SK-N-MC (cell line): ENCODE measurements around the gene ELN.

Experiments
- EZH2 ChIP-seq: fragments of 200-600 bp; sonication (generic); IDR thresholded peaks from one replicate; pipeline ENCODE4 v1.6.1; 2017; ENCODE audit warnings: antibody characterized with exemption
- FOXP2 ChIP-seq: optimal IDR thresholded peaks from 2 replicates; pipeline ENCODE3; 2011; ENCODE audit warnings: mild to moderate bottlenecking, moderate library complexity; ENCODE audit not compliant: insufficient read depth; ENCODE audit errors: extremely low read length, control extremely low read depth
- POLR2AphosphoS5 ChIP-seq: IDR thresholded peaks from 2 replicates; pipeline ENCODE4 v1.6.1; 2012; ENCODE audit warnings: mild to moderate bottlenecking, low read depth, low read length, borderline replicate concordance

- TF ChIP-seq EZH2 (no peak), POLR2AphosphoS5 (no peak), FOXP2 (no peak)
Observed at GRCh38 chr7:74006032-74006431, 21.9 kb upstream of the ELN start.
